Adrenal gland (tissue), 12 donors: ENCODE data around the gene KIF11. TPM values are rescaled to one million over a fixed set of nuclear protein-coding genes. Genes with fewer than 3 reads are reported as not detected.

ENCODE experiments used
- DNase-seq, 7 donors: peaks; one replicate each; pipeline ENCODE4 v3.0.0-alpha.2; 2019 to 2020
- H3K27ac ChIP-seq, 5 donors: fragments of 200-600 bp; sonication (generic) in 4 of 5; 1 replicate in 3 of 5; 2 replicates in 2 of 5; pipeline versions ENCODE4 v1.5.1 to v1.8.0; 2016 to 2020; ENCODE audit warnings: mild to moderate bottlenecking in 1 of 5
- H3K27me3 ChIP-seq: fragments of 200-600 bp; 2 replicates; pipeline ENCODE4 v1.8.0; 2021
- H3K36me3 ChIP-seq, 2 donors: fragments of 200-600 bp; replicated peaks in 1 of 2; 1 replicate in 1 of 2; 2 replicates in 1 of 2; pipeline versions ENCODE4 v1.5.1 to v1.8.0; 2018 to 2022
- H3K4me1 ChIP-seq, 2 donors: fragments of 200-600 bp; replicated peaks in 1 of 2; 1 replicate in 1 of 2; 2 replicates in 1 of 2; pipeline versions ENCODE4 v1.5.1 to v1.8.0; 2018 to 2021
- H3K4me3 ChIP-seq, 4 donors: fragments of 200-600 bp; sonication (generic) in 3 of 4; one replicate each; pipeline ENCODE4 v1.5.1; 2016 to 2018
- H3K9me3 ChIP-seq, 3 donors: fragments of 200-600 bp; sonication (generic) in 1 of 3; replicated peaks in 1 of 3; 1 replicate in 2 of 3; 2 replicates in 1 of 3; pipeline versions ENCODE4 v1.5.1 to v1.8.0; 2016 to 2021
- CTCF ChIP-seq, 6 experiments: fragments of 450-650 bp in 4 of 6; fragments of 200-600 bp in 2 of 6; sonication (generic) in 1 of 6; IDR thresholded peaks; 1 replicate in 5 of 6; 2 replicates in 1 of 6; pipeline versions ENCODE4 v1.5.1 to v1.8.0; 2016 to 2021; ENCODE audit warnings: antibody characterized with exemption in 6 of 6, mild to moderate bottlenecking in 2 of 6, moderate library complexity in 1 of 6
- POLR2A ChIP-seq, 2 donors: fragments of 450-650 bp; IDR thresholded peaks; one replicate each; pipeline ENCODE4 v1.6.1; 2017; ENCODE audit warnings: antibody characterized with exemption in 2 of 2, mild to moderate bottlenecking in 2 of 2, moderate library complexity in 1 of 2
- WGBS, 4 donors: extraction: QIAGEN DNeasy Blood & Tissue Kit in 2 of 4; methylation state at CpG; one replicate each; pipeline versions ENCODE4 v1.1.5 to v1.1.7; 2013 to 2017; 5-methylcytosine and 5-hydroxymethylcytosine counted together
- intact Hi-C, 2 donors: fragments of 100-400 bp; cut with DNase I; formaldehyde crosslinking; loops; one replicate each; pipeline versions ENCODE4 v1.14.1 to v1.15.0; 2022 to 2023
- polyA plus RNA-seq, 3 donors: library from polyadenylated mRNA; stranded (reverse); fragments of 200-250 nt in 2 of 3; fragments of 350-450 nt in 1 of 3; fragmentation: Illumina TruSeq in 1 of 3; extraction: RNeasy Lipid Tissue Mini Kit (QIAGEN cat#74804) in 1 of 3; gene quantifications; one replicate each; pipeline ENCODE4 v1.2.3, GENCODE V29; 2013 to 2014
- total RNA-seq, 9 donors: library from RNA; depleted of rRNA in 4 of 9; stranded (reverse); fragments of >200 nt in 4 of 9; fragments of 120-200 nt in 1 of 9; fragmentation: NEBNext Ultra II Directional in 1 of 9; extraction: Animal tissue kit (Norgen Biotek cat#: 25700) in 1 of 9; gene quantifications; one replicate each; pipeline versions ENCODE4 v1.1.0 to v1.2.4, GENCODE V29; 2013 to 2023
- donor health status: healthy with polysubstance abuse.
- donor health status: Bipolar disorder and iron deficiency.
- donor health status: DM: yes; HTN: yes; CAD: no.
- donor health status: DM: no; HTN: no; CAD: no.
- donor health status: DM: no; HTN: no; CAD: no.
- donor health status: DM: yes; HTN: yes; CAD: no.

The KIF11 gene
- total and polyA plus RNA-seq, 12 donors, result 0.30 to 11.6 (median 1.4) TPM

- intact Hi-C loops, result no loop called here
- no peaks in the 10 kb centered on the region for H3K9me3 ChIP-seq
- H3K4me1 ChIP-seq, result no peaks in the 10 kb centered on the region
- no peak overlapping the region for H3K4me3 ChIP-seq
- no peak overlapping the region for H3K27ac ChIP-seq
- H3K27me3 ChIP-seq, result no peaks in the 10 kb centered on the region
- TF ChIP-seq POLR2A (IDR thresholded peaks at IDR 0.05), result no peak
- no peak for TF ChIP-seq CTCF (IDR thresholded peaks at IDR 0.05)
- DNase-seq, result no peak
- WGBS, 4 donors, result 85 to 93% (median 92%) methylated on average over 2 of the region's 2 CpGs
- no peaks in the 10 kb centered on the region for H3K36me3 ChIP-seq
These were observed 37.0 kb downstream of the KIF11 start for GRCh38 chr10:92629945-92630344.

GRCh38 chr10:92638037-92638436 is 45.1 kb downstream of the KIF11 start:
- no peak for DNase-seq
- no peaks in the 10 kb centered on the region for H3K36me3 ChIP-seq
- no peaks in the 10 kb centered on the region for H3K4me1 ChIP-seq
- TF ChIP-seq POLR2A (IDR thresholded peaks at IDR 0.05), result no peak
- TF ChIP-seq CTCF (IDR thresholded peaks at IDR 0.05), result no peak
- H3K27me3 ChIP-seq, result no peaks in the 10 kb centered on the region
- no peak overlapping the region for H3K4me3 ChIP-seq
- no peaks in the 10 kb centered on the region for H3K9me3 ChIP-seq
- no peak overlapping the region for H3K27ac ChIP-seq
- intact Hi-C loops, result no loop called here

- DNase-seq, result peak in 5 of 7 donors; percentile 13 to 56 (median 24)
- intact Hi-C loops, result no loop called here
- TF ChIP-seq CTCF (IDR thresholded peaks at IDR 0.05) (peak in 2 of 6 experiments; percentile 7 to 14), POLR2A (IDR thresholded peaks at IDR 0.05) (no peak)
- Histone ChIP-seq H3K36me3 (no peaks in the 10 kb centered on the region), H3K27me3 (no peaks in the 10 kb centered on the region), H3K9me3 (no peaks in the 10 kb centered on the region), H3K27ac (peak overlapping the region in 1 of 5 donors; percentile 7), H3K4me3 (no peak overlapping the region), H3K4me1 (no peaks in the 10 kb centered on the region)
- WGBS, 4 donors, result 71 to 88% (median 79%) methylated on average over 3 of the region's 3 CpGs
These were observed 47.2 kb downstream of the KIF11 start for GRCh38 chr10:92640107-92640506.

- H3K4me3 ChIP-seq, result no peak overlapping the region
- H3K4me1 ChIP-seq, result no peaks in the 10 kb centered on the region
- H3K9me3 ChIP-seq, result no peaks in the 10 kb centered on the region
- TF ChIP-seq CTCF (IDR thresholded peaks at IDR 0.05) (no peak), POLR2A (IDR thresholded peaks at IDR 0.05) (no peak)
- no peaks in the 10 kb centered on the region for H3K36me3 ChIP-seq
- no peak overlapping the region for H3K27ac ChIP-seq
- 63 to 100% (median 94%) methylated on average over 1 of the region's 1 CpG for WGBS, 4 donors
- no peak for DNase-seq
- no peaks in the 10 kb centered on the region for H3K27me3 ChIP-seq
- intact Hi-C loops, result no loop called here
These were observed 48.6 kb downstream of the KIF11 start for GRCh38 chr10:92641492-92641891.
